Activated CD8-positive, alpha-beta T cell treated with anti-CD3 and anti-CD28 coated beads for 36 hours (primary cell): ENCODE data around the gene RSPH6A. TPM values are rescaled to one million over a fixed set of nuclear protein-coding genes. Genes with fewer than 3 reads are reported as not detected.

Source experiments
- ATAC-seq: fragments of 200-7000 bp; cut with Tn5 transposase; one replicate; pipeline ENCODE4 v1.10.0; 2021; ENCODE audit warnings: mild to moderate bottlenecking, moderate library complexity
- CTCF ChIA-PET: fragments of 350-600 bp; sonication (Branson Sonifier 250); formaldehyde crosslinking; loops from one replicate; lab custom pipeline; 2021; ENCODE audit warnings: antibody characterized with exemption; lab: Charles Lee
- POLR2A ChIA-PET: fragments of 350-600 bp; sonication (Branson Sonifier 250); formaldehyde crosslinking; loops from one replicate; lab custom pipeline; 2021; ENCODE audit warnings: antibody characterized with exemption; lab: Charles Lee
- DNase-seq: peaks from one replicate; pipeline ENCODE4 v3.0.0-alpha.2; 2020
- H3K27ac Mint-ChIP-seq: one replicate; pipeline ENCODE4 v1.8.0; 2021; ENCODE audit warnings: mild to moderate bottlenecking, mixed read lengths
- H3K27me3 Mint-ChIP-seq: one replicate; pipeline ENCODE4 v1.8.0; 2021; ENCODE audit warnings: mixed read lengths
- H3K36me3 Mint-ChIP-seq: one replicate; pipeline ENCODE4 v1.8.0; 2021; ENCODE audit warnings: low read depth, mixed read lengths
- H3K4me1 Mint-ChIP-seq: one replicate; pipeline ENCODE4 v1.8.0; 2021; ENCODE audit warnings: low read depth, mixed read lengths
- H3K4me3 Mint-ChIP-seq: one replicate; pipeline ENCODE4 v1.8.0; 2021; ENCODE audit warnings: mild to moderate bottlenecking, moderate library complexity, mixed read lengths
- H3K9me3 Mint-ChIP-seq: one replicate; pipeline ENCODE4 v1.8.0; 2021; ENCODE audit warnings: mixed read lengths
- intact Hi-C: fragments of 100-400 bp; cut with micrococcal nuclease; formaldehyde crosslinking; loops from one replicate; pipeline ENCODE4 v1.10.0; 2022
- total RNA-seq, 2 experiments: library from RNA; stranded (reverse); gene quantifications; one replicate each; pipeline ENCODE4 v1.2.3, GENCODE V29; 2021
- TF ChIP-seq, protein P1 (sequence below): fragments of 200-600 bp; IDR thresholded peaks from one replicate; pipeline ENCODE4 v1.8.0; 2022; ENCODE audit warnings: antibody characterized with exemption, mild to moderate bottlenecking

RSPH6A gene
- total RNA-seq, 2 experiments from 2014 or later = 0.41 to 0.63 TPM

DNA sequence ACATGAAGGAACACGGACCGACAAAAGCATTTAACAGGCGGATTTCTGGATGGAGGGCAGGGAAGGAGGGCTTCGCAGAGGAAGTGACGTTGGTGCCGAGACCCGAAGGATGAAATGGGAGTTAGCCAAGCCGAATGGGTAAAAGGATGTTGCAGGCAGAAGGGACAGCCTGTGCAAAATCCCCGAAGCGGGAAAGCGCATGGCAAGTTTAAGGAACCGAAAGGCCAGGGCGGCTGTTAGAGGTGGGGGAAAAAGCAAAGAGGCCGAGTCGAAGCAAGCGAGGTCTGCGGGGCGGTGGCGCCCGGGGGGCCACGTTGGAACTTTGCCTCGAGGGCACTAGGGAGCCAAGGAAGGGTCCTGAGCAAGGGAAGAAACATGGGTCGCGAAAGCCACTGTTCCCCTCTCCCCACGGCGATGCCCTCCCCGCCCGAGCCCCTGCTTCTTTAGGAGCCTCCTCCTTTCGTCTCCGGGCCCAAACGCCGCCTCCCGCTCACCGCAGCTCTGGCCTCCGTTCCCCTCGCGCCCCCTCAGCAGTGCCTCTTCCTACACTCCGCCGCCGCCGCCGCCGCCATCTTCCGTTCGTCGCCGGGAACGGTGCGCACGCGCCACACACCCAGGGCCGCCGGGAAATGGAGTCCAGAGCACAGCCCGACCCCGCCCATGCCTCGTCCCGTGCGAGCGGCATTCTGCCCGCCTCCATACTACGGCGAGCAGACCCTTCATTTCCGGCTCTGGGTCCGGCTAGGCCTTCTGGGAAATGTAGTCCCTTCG is 47.6 kb upstream of the RSPH6A start, which contains the start of gene SYMPK:
Gene SYMPK, minus strand, starts transcription at position 584 of the 771 bp plus-strand sequence. CDS start 8,652 bp downstream, outside the sequence.
- peak within 1 kb of the TSS; percentile 98 for H3K27ac Mint-ChIP-seq
- TF ChIP-seq, protein P1, sequence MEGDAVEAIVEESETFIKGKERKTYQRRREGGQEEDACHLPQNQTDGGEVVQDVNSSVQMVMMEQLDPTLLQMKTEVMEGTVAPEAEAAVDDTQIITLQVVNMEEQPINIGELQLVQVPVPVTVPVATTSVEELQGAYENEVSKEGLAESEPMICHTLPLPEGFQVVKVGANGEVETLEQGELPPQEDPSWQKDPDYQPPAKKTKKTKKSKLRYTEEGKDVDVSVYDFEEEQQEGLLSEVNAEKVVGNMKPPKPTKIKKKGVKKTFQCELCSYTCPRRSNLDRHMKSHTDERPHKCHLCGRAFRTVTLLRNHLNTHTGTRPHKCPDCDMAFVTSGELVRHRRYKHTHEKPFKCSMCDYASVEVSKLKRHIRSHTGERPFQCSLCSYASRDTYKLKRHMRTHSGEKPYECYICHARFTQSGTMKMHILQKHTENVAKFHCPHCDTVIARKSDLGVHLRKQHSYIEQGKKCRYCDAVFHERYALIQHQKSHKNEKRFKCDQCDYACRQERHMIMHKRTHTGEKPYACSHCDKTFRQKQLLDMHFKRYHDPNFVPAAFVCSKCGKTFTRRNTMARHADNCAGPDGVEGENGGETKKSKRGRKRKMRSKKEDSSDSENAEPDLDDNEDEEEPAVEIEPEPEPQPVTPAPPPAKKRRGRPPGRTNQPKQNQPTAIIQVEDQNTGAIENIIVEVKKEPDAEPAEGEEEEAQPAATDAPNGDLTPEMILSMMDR = no peak
- ATAC-seq (peak; percentile 98), DNase-seq (peak; percentile 99)
- H3K36me3 Mint-ChIP-seq = peaks cover 17% of the 10 kb centered on the region
- H3K4me3 Mint-ChIP-seq = peak within 1 kb of the TSS; percentile 85
- H3K9me3 Mint-ChIP-seq = no peaks in the 10 kb centered on the region
- POLR2A ChIA-PET = interaction anchor here (1.9 to 3.9 kb wide), 3 partner anchors 19 to 39 kb away, joined by 8 to 24 read pairs (median 9); partner anchors contain the start of genes IRF2BP1 and MYPOP
- intact Hi-C loops = no loop called here
- peaks cover 25% of the 10 kb centered on the region for H3K27me3 Mint-ChIP-seq
- H3K4me1 Mint-ChIP-seq = peaks cover 25% of the 10 kb centered on the region
- CTCF ChIA-PET = interaction anchor here (0.7 to 5.3 kb wide), 7 partner anchors 21 to 684 kb away, joined by 3 to 100 read pairs (median 4); partner anchors contain the start of genes IRF2BP1, MYPOP and SIX5

DNA sequence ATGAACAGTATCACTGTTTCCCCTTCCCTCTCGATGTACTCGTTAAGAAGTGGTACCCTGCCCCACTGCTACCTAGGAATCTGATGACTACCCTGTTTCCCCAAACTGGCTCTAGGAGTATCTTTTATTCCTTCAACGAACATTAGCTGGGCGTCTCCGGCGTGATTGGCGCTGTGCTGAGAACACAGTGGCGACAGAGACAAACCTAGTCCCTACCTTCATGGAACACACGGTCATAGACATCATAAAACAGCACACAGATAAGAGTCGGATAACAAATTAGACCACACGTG is 47.1 kb upstream of the RSPH6A start:
- H3K27ac Mint-ChIP-seq = peak overlapping the region; percentile 98
- H3K4me1 Mint-ChIP-seq = peaks cover 25% of the 10 kb centered on the region
- no peak for DNase-seq
- TF ChIP-seq, protein P1 = no peak
- no peak for ATAC-seq
- H3K27me3 Mint-ChIP-seq = peaks cover 25% of the 10 kb centered on the region
- peaks cover 17% of the 10 kb centered on the region for H3K36me3 Mint-ChIP-seq
- intact Hi-C loops = no loop called here
- POLR2A ChIA-PET = interaction anchor here (1.9 to 3.9 kb wide), 2 partner anchors 19 to 24 kb away, joined by 9 to 24 read pairs; partner anchors contain the start of gene IRF2BP1
- CTCF ChIA-PET = interaction anchor here (0.9 to 5.3 kb wide), 4 partner anchors 21 to 93 kb away, joined by 4 to 100 read pairs (median 8); partner anchors contain the start of genes IRF2BP1 and SIX5
- no peaks in the 10 kb centered on the region for H3K9me3 Mint-ChIP-seq
- peak overlapping the region; percentile 85 for H3K4me3 Mint-ChIP-seq

DNA sequence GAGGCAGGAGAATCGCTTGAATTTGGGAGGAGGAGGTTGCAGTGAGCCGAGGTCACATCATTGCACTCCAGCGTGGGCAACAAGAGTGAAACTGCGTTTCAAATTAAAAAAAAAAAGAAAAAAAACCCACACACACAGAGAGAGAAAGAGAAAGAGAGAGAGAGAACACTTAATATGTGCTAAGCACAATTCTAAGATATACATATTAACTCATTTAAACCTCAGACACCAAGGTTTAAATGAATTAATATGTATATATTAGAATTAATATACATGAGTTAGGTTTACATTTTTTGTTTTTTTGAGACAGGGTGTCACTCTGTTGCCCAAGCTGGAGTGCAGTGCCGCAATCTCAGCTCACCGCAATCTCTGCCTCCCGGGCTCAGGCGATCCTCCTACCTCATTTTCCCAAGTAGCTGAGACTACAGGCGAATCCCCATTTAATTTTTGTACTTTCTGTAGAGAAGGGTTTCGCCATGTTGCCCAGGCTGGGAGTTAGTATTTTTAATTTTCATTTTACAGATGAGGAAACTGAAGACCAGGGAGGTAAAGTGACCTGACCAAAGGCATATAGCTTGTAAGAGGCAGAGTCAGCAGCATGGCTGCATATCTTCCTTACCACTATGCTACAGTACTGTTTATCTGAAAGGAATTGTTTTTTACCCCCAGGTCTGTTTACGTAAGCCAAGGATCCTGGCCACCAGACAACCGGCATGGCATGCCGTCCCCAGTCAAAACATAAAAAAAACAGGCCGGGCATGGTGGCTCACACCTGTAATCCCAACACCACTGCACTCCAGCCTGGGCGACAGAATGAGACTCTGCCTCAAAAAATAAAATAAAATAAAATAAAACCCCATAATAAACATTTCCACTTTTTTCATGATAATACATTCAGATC is 45.5 kb upstream of the RSPH6A start:
- H3K9me3 Mint-ChIP-seq = no peaks in the 10 kb centered on the region
- intact Hi-C loops = no loop called here
- peak overlapping the region; percentile 68 for H3K27ac Mint-ChIP-seq
- ChIA-PET CTCF (interaction anchor here (0.8 to 1.5 kb wide), 3 partner anchors 26 to 91 kb away, joined by 3 to 6 read pairs (median 4); partner anchors contain the start of gene SIX5), POLR2A (interaction anchor here (0.6 kb wide), 1 partner anchor 26 kb away, joined by 4 read pairs; no protein-coding TSS in a partner anchor)
- TF ChIP-seq, protein P1 = no peak
- H3K27me3 Mint-ChIP-seq = peaks cover 22% of the 10 kb centered on the region
- H3K36me3 Mint-ChIP-seq = peaks cover 17% of the 10 kb centered on the region
- peak overlapping the region; percentile 85 for H3K4me3 Mint-ChIP-seq
- peaks cover 25% of the 10 kb centered on the region for H3K4me1 Mint-ChIP-seq
- no peak for ATAC-seq
- no peak for DNase-seq

DNA sequence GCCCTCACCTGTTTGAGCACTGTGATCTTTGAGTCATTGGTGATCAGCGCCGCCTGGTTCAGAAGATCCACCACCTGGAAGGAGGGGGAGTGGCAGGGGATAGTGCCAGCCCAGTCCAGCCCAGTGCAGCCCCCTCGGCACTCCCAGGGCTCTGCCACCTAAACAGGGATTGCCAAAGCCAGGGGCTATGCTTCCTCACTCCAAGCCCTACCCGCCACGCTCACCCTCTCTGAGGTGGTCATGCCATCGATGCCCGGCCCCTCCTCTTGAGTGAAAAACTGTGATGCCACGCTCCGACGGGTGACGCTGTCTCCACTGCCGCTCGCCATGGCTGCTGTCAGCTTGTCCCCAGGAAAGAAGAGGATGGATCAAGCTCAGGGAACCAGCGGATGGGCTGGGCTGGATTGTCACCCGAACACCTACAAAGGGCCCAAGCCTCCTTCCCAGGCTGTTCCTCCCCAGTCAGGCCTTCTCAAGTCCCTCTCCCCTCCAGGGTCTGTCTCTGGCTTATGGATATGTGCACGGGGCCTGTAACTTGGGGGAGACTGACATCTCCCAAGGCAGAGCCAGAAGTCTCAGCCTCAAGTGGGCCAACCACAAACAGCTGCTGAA is 39.2 kb upstream of the RSPH6A start:
- H3K9me3 Mint-ChIP-seq = no peaks in the 10 kb centered on the region
- H3K27ac Mint-ChIP-seq = no peak overlapping the region
- TF ChIP-seq, protein P1 = no peak
- peaks cover 7% of the 10 kb centered on the region for H3K4me1 Mint-ChIP-seq
- intact Hi-C loops = no loop called here
- ChIA-PET POLR2A (interaction anchor here (0.6 to 1.2 kb wide), 2 partner anchors 30 to 369 kb away, joined by 4 read pairs; no protein-coding TSS in a partner anchor), CTCF (interaction anchor here (1.0 to 1.5 kb wide), 2 partner anchors 37 kb away, joined by 4 to 8 read pairs; no protein-coding TSS in a partner anchor)
- no peak overlapping the region for H3K4me3 Mint-ChIP-seq
- no peaks in the 10 kb centered on the region for H3K27me3 Mint-ChIP-seq
- no peak for ATAC-seq
- DNase-seq = no peak
- peaks cover 36% of the 10 kb centered on the region for H3K36me3 Mint-ChIP-seq
